ENCODE results near the gene DCAF12. TPM values are rescaled to one million over a fixed set of nuclear protein-coding genes. Genes with fewer than 3 reads are reported as not detected.

DCAF12 gene
- polyA plus RNA-seq, 2 of the 4 experiments (the other 2 are of a cell fraction): 28.5 to 56.5 TPM

DNA sequence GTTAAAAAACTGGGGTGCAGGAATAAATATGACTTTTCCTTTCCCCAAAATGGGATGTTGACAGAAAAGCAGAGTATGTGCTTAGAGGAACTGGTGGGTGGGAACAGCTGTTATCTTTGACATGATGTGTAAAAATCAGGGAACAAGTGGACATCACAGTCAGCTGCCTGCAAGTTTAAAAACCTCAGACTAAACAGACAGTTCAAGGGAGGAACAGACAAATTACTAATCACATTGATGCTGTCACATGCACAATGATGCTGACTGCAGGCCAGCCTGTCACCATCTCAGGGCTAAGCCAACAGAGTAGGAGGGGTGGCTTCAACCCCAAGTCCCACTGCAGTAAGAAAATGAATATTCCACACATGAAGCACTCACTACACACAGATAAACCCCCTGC, 39.6 kb downstream of the DCAF12 start:
- CTCF ChIA-PET: interaction anchor here (1.0 kb wide), 1 partner anchor 9 kb away, joined by 4 read pairs; no protein-coding TSS in a partner anchor

DNA sequence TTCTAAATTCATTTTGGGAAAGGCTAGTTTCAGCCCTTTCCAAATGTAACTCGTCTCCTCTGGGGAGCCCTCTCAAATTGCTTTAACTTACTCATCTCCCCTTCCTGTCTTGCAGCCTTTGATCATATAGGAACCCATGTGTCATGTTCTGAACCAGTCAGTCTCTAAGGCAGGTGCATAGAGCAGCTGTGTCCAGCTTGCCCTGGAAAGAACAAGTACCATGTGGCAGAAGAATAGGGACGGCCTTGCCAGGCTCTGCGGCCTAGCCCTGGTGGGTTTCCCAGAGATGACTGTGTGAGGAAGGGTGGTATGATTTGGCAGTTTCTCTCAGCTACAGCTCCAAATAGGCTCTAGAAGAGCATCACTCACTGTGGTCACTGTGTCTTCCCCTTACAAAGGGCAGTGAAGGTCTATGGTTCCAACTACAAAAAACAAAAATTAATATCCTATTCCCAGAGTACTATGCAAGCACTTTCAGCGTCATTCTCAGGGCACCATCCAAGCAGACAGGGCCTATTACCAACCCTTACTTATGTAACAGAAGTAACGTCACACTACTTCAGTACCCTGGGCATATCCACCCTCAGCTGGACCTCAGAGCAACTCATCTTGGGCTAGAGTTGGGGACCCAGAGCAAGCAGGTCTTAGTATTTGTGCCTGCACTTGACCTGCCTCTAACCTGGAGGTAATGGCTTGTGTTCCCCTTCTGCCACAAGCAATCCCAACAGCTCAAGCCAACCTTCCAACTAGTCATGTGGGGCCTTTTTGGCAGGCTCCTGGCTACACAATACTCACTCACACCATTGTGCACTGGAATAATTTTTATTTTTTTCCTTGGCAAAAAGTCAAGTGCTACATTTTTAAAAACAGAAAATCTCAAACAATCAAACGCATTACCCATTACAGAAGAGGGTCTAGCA, 40.7 kb downstream of the DCAF12 start:
- POLR2A ChIA-PET: interaction anchor here (1.9 kb wide), 1 partner anchor 37 kb away, joined by 4 read pairs; the partner anchor contains the start of gene UBAP2
- H3K4me3 ChIP-seq: no peak overlapping the region
- ATAC-seq (no peak), DNase-seq (ENCODE audit: low read depth in 1 of 2, low spot score in 1 of 2) (no peak), FAIRE-seq (no peak)
- TF ChIP-seq ESRRA (IDR thresholded peaks at IDR 0.05; ENCODE audit: borderline replicate concordance, low read length) (no peak), RARB (CRISPR knock-in tag; IDR thresholded peaks at IDR 0.05) (no peak)
- TF ChIP-seq, protein P1, sequence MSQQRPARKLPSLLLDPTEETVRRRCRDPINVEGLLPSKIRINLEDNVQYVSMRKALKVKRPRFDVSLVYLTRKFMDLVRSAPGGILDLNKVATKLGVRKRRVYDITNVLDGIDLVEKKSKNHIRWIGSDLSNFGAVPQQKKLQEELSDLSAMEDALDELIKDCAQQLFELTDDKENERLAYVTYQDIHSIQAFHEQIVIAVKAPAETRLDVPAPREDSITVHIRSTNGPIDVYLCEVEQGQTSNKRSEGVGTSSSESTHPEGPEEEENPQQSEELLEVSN (IDR thresholded peaks at IDR 0.05; ENCODE audit: borderline replicate concordance, low read depth): no peak
- no peak overlapping the region for H3K4me2 ChIP-seq
- 89% methylated on average over 6 of the region's 6 CpGs for WGBS (ENCODE audit: missing lambda C conversion rate)
- no peak overlapping the region for H3K27ac ChIP-seq
- no peaks in the 10 kb centered on the region for H3K9me3 ChIP-seq
- no peaks in the 10 kb centered on the region for H3K4me1 ChIP-seq
- CTCF ChIA-PET: interaction anchor here (0.6 to 5.2 kb wide), 7 partner anchors 10 to 457 kb away, joined by 3 to 31 read pairs (median 3); no protein-coding TSS in a partner anchor

More for the DNA sequence above, 39.6 kb downstream of the DCAF12 start:
- H3K4me3 ChIP-seq: no peak overlapping the region
- no peak overlapping the region for H3K4me2 ChIP-seq
- ATAC-seq: no peak
- POLR2A ChIA-PET: no interaction called here
- FAIRE-seq: no peak
- no peak for DNase-seq (ENCODE audit: low read depth in 1 of 2, low spot score in 1 of 2)
- H3K4me1 ChIP-seq: no peaks in the 10 kb centered on the region
- no peaks in the 10 kb centered on the region for H3K9me3 ChIP-seq
- no peak overlapping the region for H3K27ac ChIP-seq
- TF ChIP-seq SREBF2 (IDR thresholded peaks at IDR 0.05): no peak
- TF ChIP-seq HDAC2 (IDR thresholded peaks at IDR 0.05): no peak
- TF ChIP-seq RFX5 (IDR thresholded peaks at IDR 0.05): no peak
- TF ChIP-seq, protein P2, sequence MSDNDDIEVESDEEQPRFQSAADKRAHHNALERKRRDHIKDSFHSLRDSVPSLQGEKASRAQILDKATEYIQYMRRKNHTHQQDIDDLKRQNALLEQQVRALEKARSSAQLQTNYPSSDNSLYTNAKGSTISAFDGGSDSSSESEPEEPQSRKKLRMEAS (IDR thresholded peaks at IDR 0.05): no peak
- TF ChIP-seq NFE2L2 (conservative IDR thresholded peaks at IDR 0.05; ENCODE audit: low read length): no peak
- no peak for TF ChIP-seq FOSB (CRISPR knock-in tag; IDR thresholded peaks at IDR 0.05)
- TF ChIP-seq HOXB5 (CRISPR knock-in tag; IDR thresholded peaks at IDR 0.05): no peak
- no peak for TF ChIP-seq ZFP36 (IDR thresholded peaks at IDR 0.05; ENCODE audit: borderline replicate concordance, partially characterized antibody)
- no peak for TF ChIP-seq HEYL (CRISPR knock-in tag; IDR thresholded peaks at IDR 0.05)
- TF ChIP-seq GATA3 (IDR thresholded peaks at IDR 0.05; ENCODE audit: borderline replicate concordance): no peak
- no peak for TF ChIP-seq RCOR1 (IDR thresholded peaks at IDR 0.05; ENCODE audit: low read depth, low read length)

DNA sequence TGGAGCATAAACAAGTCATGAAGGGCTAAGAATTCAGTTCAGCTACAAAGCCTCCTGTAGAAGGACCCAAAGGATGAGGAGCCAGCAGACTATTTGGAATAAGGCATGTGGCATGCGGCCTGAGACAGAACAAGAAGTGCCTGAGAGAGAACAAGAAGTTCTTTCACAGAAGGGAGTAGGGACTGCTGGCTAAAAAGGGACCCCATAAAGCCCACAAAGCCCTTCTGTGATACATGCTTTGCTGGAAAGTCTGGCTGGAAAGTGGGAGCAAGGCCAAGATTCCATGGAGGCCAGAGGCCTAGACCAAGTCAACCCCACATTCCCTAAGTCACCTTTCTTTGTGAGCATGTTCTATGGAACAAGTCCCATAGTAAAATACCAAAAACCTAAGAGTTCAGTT, 41.9 kb downstream of the DCAF12 start:
- POLR2A ChIA-PET: interaction anchor here (1.9 kb wide), 1 partner anchor 36 kb away, joined by 4 read pairs; the partner anchor contains the start of gene UBAP2
- FAIRE-seq: no peak

More for the DNA sequence above, 41.9 kb downstream of the DCAF12 start:
- CTCF ChIA-PET: interaction anchor here (0.6 to 5.2 kb wide), 5 partner anchors 11 to 169 kb away, joined by 3 to 31 read pairs (median 3); no protein-coding TSS in a partner anchor
- no peak for DNase-seq (ENCODE audit: low read depth in 1 of 2, low spot score in 1 of 2)
- ATAC-seq: no peak; a peak in 1 of 6 replicates
- Histone ChIP-seq H3K4me3 (no peak overlapping the region), H3K4me1 (no peaks in the 10 kb centered on the region), H3K4me2 (no peak overlapping the region), H3K27ac (no peak overlapping the region), H3K9me3 (no peaks in the 10 kb centered on the region)
- 91% methylated on average over 1 of the region's 1 CpG for WGBS (ENCODE audit: missing lambda C conversion rate)
- no peak for TF ChIP-seq CHD4 (IDR thresholded peaks at IDR 0.05; ENCODE audit: borderline replicate concordance)
- no peak for TF ChIP-seq RCOR1 (IDR thresholded peaks at IDR 0.05; ENCODE audit: low read depth, low read length)
- TF ChIP-seq EP300 (IDR thresholded peaks at IDR 0.05): no peak
- TF ChIP-seq HDAC2 (IDR thresholded peaks at IDR 0.05): no peak
- no peak for TF ChIP-seq EHF (CRISPR knock-in tag; IDR thresholded peaks at IDR 0.05)
- no peak for TF ChIP-seq NPAS2 (CRISPR knock-in tag; IDR thresholded peaks at IDR 0.05; ENCODE audit: borderline replicate concordance)
- TF ChIP-seq, protein P3, sequence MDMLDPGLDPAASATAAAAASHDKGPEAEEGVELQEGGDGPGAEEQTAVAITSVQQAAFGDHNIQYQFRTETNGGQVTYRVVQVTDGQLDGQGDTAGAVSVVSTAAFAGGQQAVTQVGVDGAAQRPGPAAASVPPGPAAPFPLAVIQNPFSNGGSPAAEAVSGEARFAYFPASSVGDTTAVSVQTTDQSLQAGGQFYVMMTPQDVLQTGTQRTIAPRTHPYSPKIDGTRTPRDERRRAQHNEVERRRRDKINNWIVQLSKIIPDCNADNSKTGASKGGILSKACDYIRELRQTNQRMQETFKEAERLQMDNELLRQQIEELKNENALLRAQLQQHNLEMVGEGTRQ (IDR thresholded peaks at IDR 0.05): no peak
- TF ChIP-seq KDM1A (IDR thresholded peaks at IDR 0.05; ENCODE audit: low read depth): no peak
- TF ChIP-seq RFX5 (IDR thresholded peaks at IDR 0.05): no peak
- no peak for TF ChIP-seq RNF2 (IDR thresholded peaks at IDR 0.05; ENCODE audit: borderline replicate concordance, low read depth)
- no peak for TF ChIP-seq ESRRA (IDR thresholded peaks at IDR 0.05; ENCODE audit: borderline replicate concordance, low read length)
- TF ChIP-seq MYC (IDR thresholded peaks at IDR 0.05; ENCODE audit: borderline replicate concordance, low read length): no peak
- TF ChIP-seq CBX8 (IDR thresholded peaks at IDR 0.05): no peak
- TF ChIP-seq, protein P2 (IDR thresholded peaks at IDR 0.05): no peak
- TF ChIP-seq HOXB5 (CRISPR knock-in tag; IDR thresholded peaks at IDR 0.05): no peak
- TF ChIP-seq RAD21 (conservative IDR thresholded peaks at IDR 0.05 in 1 of 2, IDR thresholded peaks at IDR 0.05 in 1 of 2): no peak
- TF ChIP-seq KDM5A (IDR thresholded peaks at IDR 0.05): no peak
